Neural cell (in vitro differentiated cells): Measurements from ENCODE around the gene CYP19A1. TPM values are rescaled to one million over a fixed set of nuclear protein-coding genes. Genes with fewer than 3 reads are reported as not detected.

Experiments
- H2AFZ ChIP-seq: fragments of 200-600, 300-800 bp; sonication (generic), shearing (Covaris generic); 2 replicates; pipeline ENCODE4 v1.6.0; 2014; ENCODE audit warnings: low read depth, mild to moderate bottlenecking, antibody characterized with exemption, low read length, moderate library complexity
- H3F3A ChIP-seq: fragments of 200-600 bp; shearing (Covaris generic); 2 replicates; pipeline ENCODE4 v1.6.1; 2016; ENCODE audit warnings: mild to moderate bottlenecking, moderate library complexity, mixed read lengths, antibody characterized with exemption, low read length; ENCODE audit not compliant: insufficient read depth, poor library complexity, severe bottlenecking
- H3K27ac ChIP-seq: fragments of 200-600, 300-800 bp; sonication (generic), shearing (Covaris generic); 2 replicates; pipeline ENCODE4 v1.5.1; 2014; ENCODE audit warnings: mild to moderate bottlenecking, low read length, moderate library complexity
- H3K27me3 ChIP-seq: fragments of 300-800, 200-600 bp; sonication (generic), shearing (Covaris generic); 2 replicates; pipeline ENCODE4 v1.6.0; 2014; ENCODE audit warnings: mild to moderate bottlenecking, low read depth, low read length, moderate library complexity; ENCODE audit not compliant: insufficient read depth
- H3K36me3 ChIP-seq: fragments of 300-800, 200-600 bp; sonication (generic), shearing (Covaris generic); 2 replicates; pipeline ENCODE4 v1.5.1; 2014; ENCODE audit warnings: mild to moderate bottlenecking, antibody characterized with exemption, low read length, moderate library complexity; ENCODE audit not compliant: insufficient read depth
- H3K4me2 ChIP-seq: fragments of 300-800, 200-600 bp; sonication (generic), shearing (Covaris generic); 2 replicates; pipeline ENCODE4 v1.6.0; 2014; ENCODE audit warnings: mild to moderate bottlenecking, low read length
- H3K4me3 ChIP-seq: fragments of 300-800, 200-600 bp; sonication (generic), shearing (Covaris generic); 2 replicates; pipeline ENCODE4 v1.5.1; 2014; ENCODE audit warnings: mild to moderate bottlenecking, low read length, moderate library complexity
- H3K79me2 ChIP-seq: fragments of 200-600 bp; shearing (Covaris generic); replicated peaks from 2 replicates; pipeline ENCODE4 v1.6.0; 2014; ENCODE audit warnings: mild to moderate bottlenecking, low read length, moderate library complexity; ENCODE audit not compliant: insufficient read depth
- H3K9ac ChIP-seq: fragments of 300-800, 200-600 bp; sonication (generic), shearing (Covaris generic); 2 replicates; pipeline ENCODE4 v1.6.1; 2016; ENCODE audit warnings: mild to moderate bottlenecking, low read length, mixed read lengths
- H3K9me2 ChIP-seq: fragments of 200-600 bp; shearing (Covaris generic); 2 replicates; pipeline ENCODE4 v1.6.1; 2016; ENCODE audit warnings: mild to moderate bottlenecking, low read length, mixed read lengths; ENCODE audit not compliant: insufficient read depth
- H3K9me3 ChIP-seq: fragments of 200-600, 300-800 bp; sonication (generic), shearing (Covaris generic); 2 replicates; pipeline ENCODE4 v1.6.1; 2016; ENCODE audit warnings: mild to moderate bottlenecking, mixed run types, low read length, moderate library complexity, mixed read lengths
- H4K20me1 ChIP-seq: fragments of 200-600 bp; shearing (Covaris generic); 2 replicates; pipeline ENCODE4 v1.6.1; 2016; ENCODE audit warnings: mild to moderate bottlenecking, mixed run types; ENCODE audit not compliant: insufficient read depth
- CTCF ChIP-seq: fragments of 450-650 bp; IDR thresholded peaks from 2 replicates; pipeline ENCODE4 v1.5.1; 2014; ENCODE audit warnings: antibody characterized with exemption, mild to moderate bottlenecking, moderate library complexity; ENCODE audit not compliant: poor library complexity, severe bottlenecking
- EP300 ChIP-seq: fragments of 450-650 bp; conservative IDR thresholded peaks from 2 replicates; pipeline ENCODE4 v1.6.1; 2014; ENCODE audit warnings: antibody characterized with exemption, mild to moderate bottlenecking, moderate library complexity; ENCODE audit not compliant: poor library complexity, severe bottlenecking
- EZH2 ChIP-seq: fragments of 200-600, 300-800 bp; shearing (Covaris generic), sonication (generic); IDR thresholded peaks from 2 replicates; pipeline ENCODE4 v1.6.1; 2014; ENCODE audit warnings: antibody characterized with exemption, low read length, borderline replicate concordance, mild to moderate bottlenecking; ENCODE audit not compliant: insufficient read depth, poor library complexity, severe bottlenecking
- MXI1 ChIP-seq: fragments of 450-650 bp; conservative IDR thresholded peaks from 2 replicates; pipeline ENCODE4 v1.6.1; 2014; ENCODE audit warnings: antibody characterized with exemption, mild to moderate bottlenecking; ENCODE audit not compliant: poor library complexity, severe bottlenecking
- POLR2AphosphoS5 ChIP-seq: IDR thresholded peaks from 2 replicates; pipeline ENCODE4 v1.6.1; 2012
- RAD21 ChIP-seq: fragments of 450-650 bp; conservative IDR thresholded peaks from 2 replicates; pipeline ENCODE4 v1.6.1; 2014; ENCODE audit warnings: antibody characterized with exemption, mild to moderate bottlenecking, moderate library complexity
- REST ChIP-seq: IDR thresholded peaks from 2 replicates; pipeline ENCODE4 v1.6.1; 2012; ENCODE audit warnings: borderline replicate concordance
- SMC3 ChIP-seq: fragments of 450-650 bp; conservative IDR thresholded peaks from 2 replicates; pipeline ENCODE4 v1.6.1; 2014; ENCODE audit warnings: antibody characterized with exemption, mild to moderate bottlenecking, moderate library complexity; ENCODE audit not compliant: poor library complexity
- TAF1 ChIP-seq: IDR thresholded peaks from 2 replicates; pipeline ENCODE4 v1.6.1; 2012; ENCODE audit warnings: low read depth
- polyA plus RNA-seq: library from polyadenylated mRNA; depleted of rRNA; stranded (reverse); fragments of >200 nt; gene quantifications from 2 replicates; pipeline ENCODE4 v1.2.3, GENCODE V29; 2014

The CYP19A1 gene
- polyA plus RNA-seq, 1 donor from 2014 or later: not detected

- H3K27me3 ChIP-seq: no peaks in the 10 kb centered on the region
- H3K9me2 ChIP-seq: no peaks in the 10 kb centered on the region
- no peaks in the 10 kb centered on the region for H3F3A ChIP-seq
- no peaks in the 10 kb centered on the region for H3K36me3 ChIP-seq
- TF ChIP-seq TAF1 (no peak), MXI1 (no peak), POLR2AphosphoS5 (no peak), CTCF (no peak), RAD21 (no peak), EZH2 (no peak), REST (no peak), SMC3 (no peak), EP300 (no peak)
- no peak overlapping the region for H3K27ac ChIP-seq
- H3K9ac ChIP-seq: no peak overlapping the region
- no peak overlapping the region for H3K4me2 ChIP-seq
- H2AFZ ChIP-seq: no peak overlapping the region
- no peaks in the 10 kb centered on the region for H4K20me1 ChIP-seq
- no peaks in the 10 kb centered on the region for H3K9me3 ChIP-seq
- no peak overlapping the region for H3K4me3 ChIP-seq
- H3K79me2 ChIP-seq: no peaks in the 10 kb centered on the region
These were observed 142.9 kb downstream of the CYP19A1 start for GRCh38 chr15:51195459-51195858.

GRCh38 chr15:51193979-51194378 is 144.4 kb downstream of the CYP19A1 start:
- H2AFZ ChIP-seq: no peak overlapping the region
- H3K27me3 ChIP-seq: no peaks in the 10 kb centered on the region
- H3K9me2 ChIP-seq: no peaks in the 10 kb centered on the region
- no peaks in the 10 kb centered on the region for H3F3A ChIP-seq
- no peak overlapping the region for H3K9ac ChIP-seq
- no peaks in the 10 kb centered on the region for H3K79me2 ChIP-seq
- no peaks in the 10 kb centered on the region for H3K9me3 ChIP-seq
- no peak overlapping the region for H3K4me2 ChIP-seq
- no peaks in the 10 kb centered on the region for H4K20me1 ChIP-seq
- H3K27ac ChIP-seq: no peak overlapping the region
- H3K36me3 ChIP-seq: no peaks in the 10 kb centered on the region
- TF ChIP-seq SMC3 (no peak), CTCF (no peak), RAD21 (no peak), EZH2 (no peak), REST (no peak), EP300 (no peak), POLR2AphosphoS5 (no peak), MXI1 (no peak), TAF1 (no peak)
- no peak overlapping the region for H3K4me3 ChIP-seq
